ENCODE data around the gene MPPED1. TPM values are rescaled to one million over a fixed set of nuclear protein-coding genes. Genes with fewer than 3 reads are reported as not detected.

MPPED1 gene
- total RNA-seq, 2 experiments from 2014 or later: not detected

DNA sequence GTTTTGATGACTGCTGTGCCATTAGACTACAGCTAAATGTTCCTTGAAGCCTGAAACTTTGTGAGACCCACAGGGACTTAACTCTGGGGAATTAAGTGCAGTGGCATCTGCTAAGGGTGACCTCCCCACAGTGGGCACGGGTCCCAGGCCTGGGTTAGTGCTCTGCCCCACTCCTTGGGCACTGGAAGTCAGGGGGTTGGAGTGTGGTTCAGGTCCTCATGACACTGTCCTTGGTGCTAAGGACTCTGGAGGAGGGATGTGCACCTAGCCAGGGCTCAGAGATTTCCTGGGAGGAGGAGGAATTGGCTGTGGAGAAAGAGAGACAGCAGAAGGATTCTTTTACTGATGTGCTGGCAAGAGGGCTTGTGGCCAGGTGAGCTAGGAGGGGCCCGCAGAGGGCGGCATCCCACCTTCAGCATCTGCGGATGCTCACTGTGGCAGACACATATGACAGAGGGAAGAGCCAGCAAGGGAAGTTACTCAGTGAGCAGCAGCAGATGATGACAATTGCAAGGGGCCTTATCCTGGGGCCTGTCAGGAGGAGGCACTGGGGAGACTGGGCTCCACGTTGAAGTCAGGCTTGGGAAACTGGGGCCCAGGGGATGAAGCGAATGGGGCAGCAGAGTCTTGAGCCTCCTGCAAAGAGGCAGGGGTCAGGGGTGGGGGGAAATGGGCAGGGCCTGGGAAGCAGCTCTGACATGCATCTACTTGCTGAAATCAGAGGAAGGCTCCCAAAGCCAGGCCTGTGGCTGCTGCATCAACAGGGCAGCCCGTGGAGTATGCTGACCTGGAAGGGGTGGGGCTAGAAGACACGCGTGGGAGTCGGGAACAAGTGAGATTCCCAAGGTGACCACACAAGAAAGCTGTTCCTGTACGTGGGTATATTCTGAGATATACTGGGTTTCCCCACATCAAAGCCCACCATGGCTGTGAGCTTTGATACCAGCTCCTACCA lies 144.0 kb downstream of the MPPED1 start:
- Mint-ChIP-seq H3K27me3 (no peaks in the 10 kb centered on the region), H3K27ac (no peak overlapping the region), H3K36me3 (no peaks in the 10 kb centered on the region), H3K4me3 (no peak overlapping the region), H3K4me1 (no peaks in the 10 kb centered on the region), H3K9me3 (no peaks in the 10 kb centered on the region)
- DNase-seq: no peak

Other genes starting within 250 kb of the MPPED1 start
- gene TTLL12, start 224.9 kb upstream of the MPPED1 start, total RNA-seq: 100 to 1,000 TPM; 104 to 106 TPM
- gene SCUBE1, start 68.6 kb upstream of the MPPED1 start, total RNA-seq: under 1 TPM; 0.08 to 0.23 TPM